Measurements from ENCODE around the gene TEX14.
A peak's percentile ranks its signal among the peaks of the same experiment; 100 is the strongest.
"Not testable (repeated sequence)": the region's sequence is repeated elsewhere in the genome, so short reads cannot be mapped to it uniquely, and the experiment has no call there.

Gene TEX14

DNA sequence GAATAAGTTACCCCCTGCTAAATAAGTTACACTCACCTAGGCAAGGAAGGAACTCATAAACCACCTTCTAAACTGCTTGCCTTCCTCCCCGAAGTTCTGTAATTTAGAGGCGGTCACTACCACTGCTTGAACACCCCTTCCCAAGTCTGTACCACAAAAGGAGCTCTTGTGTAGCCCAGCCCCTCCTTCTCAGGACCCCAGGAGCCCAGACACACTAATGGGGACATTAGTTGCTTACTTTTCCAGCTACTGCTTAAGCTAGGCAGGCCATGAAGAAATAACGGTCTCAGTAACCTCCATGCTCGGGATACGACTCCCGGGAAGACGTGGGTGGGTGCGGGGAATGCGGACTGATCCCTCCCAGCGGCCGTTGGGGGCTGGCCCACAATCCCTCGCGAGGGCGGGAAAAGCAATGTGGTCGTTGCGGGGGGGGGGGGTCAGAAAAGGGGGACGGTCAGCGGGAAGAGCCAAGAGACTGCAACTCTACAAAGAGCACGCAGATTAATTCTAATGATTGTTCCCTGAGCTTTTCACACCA is at the start of gene TEX14:
Gene TEX14, minus strand, starts transcription at position 345 of the 538 bp plus-strand sequence. CDS start 40,044 bp downstream, outside the sequence.
- no peak for DNase-seq

DNA sequence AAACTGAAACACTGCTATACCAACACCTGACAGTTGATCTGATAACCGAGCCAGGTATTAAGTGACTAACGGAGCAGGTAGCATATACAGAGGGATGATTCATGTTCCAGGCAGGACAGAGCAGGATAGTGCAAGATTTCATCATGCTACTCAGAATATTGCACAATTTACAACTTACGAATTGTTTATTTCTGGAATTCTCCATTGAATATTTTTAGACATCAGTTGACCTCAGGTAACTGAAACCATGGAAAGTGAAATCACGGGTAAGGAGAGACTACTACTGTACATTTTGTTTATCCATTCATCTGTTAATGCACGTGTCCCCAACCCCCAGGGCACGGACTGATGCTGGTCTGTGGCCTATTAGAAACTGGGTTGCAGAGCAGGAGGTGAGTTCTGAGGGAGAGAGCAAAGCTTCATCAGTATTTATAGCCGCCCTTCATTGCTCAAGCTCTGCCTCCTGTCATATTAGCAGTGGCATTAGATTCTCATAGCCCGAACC is 49.3 kb upstream of the TEX14 start:
- no peak for DNase-seq

DNA sequence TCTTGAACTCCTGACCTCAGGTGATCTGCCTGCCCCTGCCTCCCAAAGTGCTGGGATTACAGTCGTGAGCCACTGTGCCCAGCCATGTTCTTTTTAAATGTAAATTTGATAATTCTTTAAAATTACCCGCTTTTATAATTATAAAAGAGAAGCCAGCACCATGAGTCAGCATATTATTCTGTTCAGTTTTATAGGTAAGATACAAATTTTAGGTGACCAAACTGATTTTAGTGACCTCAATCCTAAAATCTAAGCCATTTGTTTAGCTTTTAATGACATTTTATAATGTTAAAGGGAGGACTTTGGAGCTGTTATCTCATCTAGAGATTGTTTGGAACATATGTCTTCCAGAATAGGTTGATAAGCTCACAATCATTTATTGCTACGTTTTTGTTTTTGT is 43.0 kb upstream of the TEX14 start:
- DNase-seq: no peak

DNA sequence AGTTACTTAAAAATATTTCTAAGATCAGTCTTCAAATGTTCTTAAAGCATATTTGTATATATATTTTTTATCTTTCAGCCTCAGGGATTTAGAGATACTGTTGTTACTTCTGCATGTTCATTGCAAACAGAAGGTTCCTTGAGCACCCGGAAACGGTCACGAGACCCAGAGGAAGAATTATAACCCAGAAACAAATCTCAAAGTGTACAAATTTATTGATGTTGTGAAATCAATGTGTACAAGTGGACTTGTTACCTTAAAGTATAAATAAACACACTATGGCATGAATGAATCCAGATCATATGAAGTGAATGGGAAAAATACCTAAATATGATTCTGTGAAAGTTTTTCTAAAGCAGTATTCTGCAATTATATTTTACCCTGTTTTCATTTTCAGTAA is 42.2 kb upstream of the TEX14 start:
- DNase-seq: no peak

- DNase-seq: no peak
Observed at GRCh38 chr17:58730937-58731336, 39.1 kb upstream of the TEX14 start.

GRCh38 chr17:58728798-58729197 is 37.0 kb upstream of the TEX14 start:
- no peak for DNase-seq

DNA sequence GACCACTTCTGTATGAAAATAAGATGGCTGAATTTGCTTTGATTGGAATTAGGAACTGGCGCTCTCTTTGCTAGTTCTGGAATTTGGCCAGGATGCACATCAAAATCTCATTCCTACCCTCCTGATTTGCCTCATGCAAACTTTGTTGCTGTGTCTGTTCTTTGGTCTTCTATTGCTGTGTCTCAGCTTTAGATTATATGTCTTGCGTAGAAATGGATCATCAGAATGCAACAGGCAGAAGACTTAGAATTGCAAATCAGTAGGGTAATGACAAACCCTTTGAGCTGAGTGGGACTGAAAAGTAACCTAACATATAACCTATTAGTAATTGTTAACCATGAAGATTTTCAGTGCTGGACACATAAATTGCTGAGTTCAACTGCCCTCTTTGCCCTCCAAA is 30.9 kb upstream of the TEX14 start:
- no peak for DNase-seq

- no peak for DNase-seq
Observed at GRCh38 chr17:58722274-58722673, 30.4 kb upstream of the TEX14 start.

DNA sequence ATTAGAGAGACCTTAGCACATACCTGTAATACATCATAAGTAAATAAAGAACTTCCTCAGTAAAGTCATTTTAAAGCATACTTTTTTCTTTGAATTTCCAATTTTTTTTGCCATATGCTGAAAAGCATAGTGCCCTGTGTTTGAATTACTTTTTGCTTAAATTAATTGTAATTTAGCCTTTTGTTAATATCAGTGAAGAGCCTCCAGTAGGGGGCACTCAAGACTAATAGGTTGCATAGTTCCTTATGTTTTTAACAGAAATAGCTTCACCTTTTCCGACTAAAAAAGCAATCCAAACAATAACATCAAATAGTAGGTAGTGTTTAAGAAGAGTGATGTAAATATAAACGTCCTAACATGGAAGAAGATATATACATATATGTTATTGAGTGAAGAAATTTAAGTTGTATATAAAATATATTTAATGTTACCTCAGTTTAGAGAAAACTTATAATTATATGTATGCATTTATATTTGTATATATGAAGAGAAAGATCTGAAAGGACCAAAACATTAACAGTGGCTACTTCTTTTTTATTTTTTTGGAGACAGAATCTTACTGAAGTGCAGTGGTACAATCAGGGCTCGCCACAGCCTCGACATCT is 19.2 kb upstream of the TEX14 start:
- peak; percentile 68 for DNase-seq

- DNase-seq: no peak
Observed at GRCh38 chr17:58706351-58707140, 14.7 kb upstream of the TEX14 start.

GRCh38 chr17:58703916-58704286 is 12.1 kb upstream of the TEX14 start:
- DNase-seq: no peak

GRCh38 chr17:58703137-58703915 is 11.5 kb upstream of the TEX14 start:
- no peak for DNase-seq

GRCh38 chr17:58702708-58703107 is 10.9 kb upstream of the TEX14 start:
- DNase-seq: no peak

- no peak for DNase-seq
Observed at GRCh38 chr17:58702045-58702476, 10.2 kb upstream of the TEX14 start.

GRCh38 chr17:58699771-58700170 is 7.9 kb upstream of the TEX14 start:
- no peak for DNase-seq

DNA sequence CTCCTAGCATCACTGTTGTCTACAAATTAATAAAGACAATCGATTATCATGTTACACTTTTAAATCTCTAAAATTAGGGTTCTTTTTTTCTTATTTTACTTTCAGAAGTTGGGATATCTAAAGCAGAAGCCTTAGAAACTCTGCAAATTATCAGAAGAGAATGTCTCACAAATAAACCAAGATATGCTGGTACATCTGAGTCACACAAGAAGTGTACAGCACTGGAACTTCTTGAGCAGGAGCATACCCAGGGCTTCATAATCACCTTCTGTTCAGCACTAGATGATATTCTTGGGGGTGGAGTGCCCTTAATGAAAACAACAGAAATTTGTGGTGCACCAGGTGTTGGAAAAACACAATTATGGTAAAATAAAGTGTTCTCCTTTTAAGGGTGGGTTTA is 3.0 kb upstream of the TEX14 start:
- DNase-seq: no peak

DNA sequence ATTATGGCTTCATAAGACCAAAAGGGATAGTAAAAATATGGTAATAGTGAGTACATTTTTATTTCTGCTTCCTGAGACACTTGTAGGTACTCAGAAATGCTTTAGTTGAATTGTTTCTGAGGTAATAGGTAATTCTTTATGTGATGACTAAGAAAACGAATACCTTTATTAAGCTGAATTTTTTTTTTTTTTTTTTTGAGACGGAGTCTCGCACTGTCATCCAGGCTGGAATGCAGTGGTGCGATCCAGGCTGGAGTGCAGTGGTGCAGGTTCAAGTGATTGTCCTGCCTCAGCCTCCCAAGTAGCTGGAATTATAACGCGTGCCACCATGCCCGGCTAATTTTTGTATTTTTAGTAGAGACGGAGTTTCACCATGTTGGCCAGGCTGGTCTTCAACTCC is 2.5 kb upstream of the TEX14 start:
- no peak for DNase-seq

DNA sequence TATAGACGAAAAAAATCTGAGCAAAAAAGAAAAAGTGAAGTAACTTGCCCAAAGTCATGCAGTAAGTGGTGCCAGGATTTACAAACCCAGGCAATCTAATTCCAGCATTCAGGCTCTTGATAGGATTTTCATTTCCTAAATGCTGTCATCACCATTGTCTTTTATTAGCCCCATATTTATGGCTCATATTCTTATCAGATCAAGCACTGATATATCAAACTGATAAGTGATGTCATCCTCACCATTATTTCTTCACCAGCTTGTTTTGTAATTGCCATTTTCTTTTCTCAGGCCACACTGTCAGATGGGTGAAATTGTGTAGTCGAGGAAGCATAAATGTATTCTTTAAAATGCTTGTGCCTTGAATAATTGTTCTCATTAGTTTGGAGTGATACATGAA is 1.9 kb upstream of the TEX14 start:
- DNase-seq: no peak

GRCh38 chr17:58693208-58693607 is 1.4 kb upstream of the TEX14 start:
- no peak for DNase-seq

DNA sequence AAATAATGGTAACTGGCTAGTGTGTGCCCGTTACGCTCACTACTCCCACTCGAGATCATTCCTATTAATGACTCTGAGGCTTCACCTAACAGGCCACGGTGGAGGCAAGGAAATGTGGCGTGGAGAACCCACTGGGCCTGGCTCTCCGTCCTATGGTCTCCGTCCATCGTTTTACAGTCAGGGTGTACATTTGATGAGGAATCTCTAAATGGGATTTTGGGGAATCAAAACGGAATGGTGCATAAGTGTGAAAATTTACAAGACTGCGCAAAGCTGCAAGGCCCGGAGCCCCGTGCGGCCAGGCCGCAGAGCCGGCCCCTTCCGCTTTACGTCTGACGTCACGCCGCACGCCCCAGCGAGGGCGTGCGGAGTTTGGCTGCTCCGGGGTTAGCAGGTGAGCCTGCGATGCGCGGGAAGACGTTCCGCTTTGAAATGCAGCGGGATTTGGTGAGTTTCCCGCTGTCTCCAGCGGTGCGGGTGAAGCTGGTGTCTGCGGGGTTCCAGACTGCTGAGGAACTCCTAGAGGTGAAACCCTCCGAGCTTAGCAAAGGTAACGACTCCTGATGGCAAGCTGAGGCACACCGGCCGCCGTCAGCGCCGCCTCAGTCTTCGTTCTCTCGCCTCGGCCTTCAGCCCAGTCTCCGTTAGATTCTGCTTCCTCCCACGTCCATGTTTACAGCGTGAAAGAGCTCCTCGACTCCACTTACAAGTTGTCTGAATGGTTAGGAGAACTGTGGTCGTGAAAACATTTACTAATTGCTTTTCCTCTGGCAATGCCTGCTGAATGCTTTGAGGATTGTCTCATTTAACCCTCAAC is 602 bp upstream of the TEX14 start, which contains the start of gene RAD51C:
Gene RAD51C, plus strand, starts transcription at position 364 of the 817 bp plus-strand sequence. Its CDS starts 42 bp downstream, at position 406.
- peak; percentile 87 for DNase-seq

DNA sequence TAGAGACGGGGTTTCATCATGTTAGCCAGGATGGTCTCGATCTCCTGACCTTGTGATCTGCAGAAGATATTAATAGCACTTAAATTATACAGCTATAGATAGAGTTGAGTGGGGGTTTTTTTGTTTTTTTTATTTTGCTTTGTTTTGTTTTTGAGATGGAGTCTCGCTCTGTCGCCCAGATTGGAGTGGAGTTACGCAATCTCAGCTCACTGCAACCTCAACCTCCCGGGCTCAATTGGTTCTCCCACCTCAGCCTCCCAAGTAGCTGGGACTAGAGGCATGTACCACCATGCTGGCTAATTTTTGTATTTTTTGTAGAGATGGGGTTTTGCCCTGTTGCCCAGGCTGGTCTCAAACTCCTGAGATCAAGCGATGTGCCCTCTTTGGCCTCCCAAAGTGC is 1.8 kb downstream of the TEX14 start:
- DNase-seq: not testable (repeated sequence)

DNA sequence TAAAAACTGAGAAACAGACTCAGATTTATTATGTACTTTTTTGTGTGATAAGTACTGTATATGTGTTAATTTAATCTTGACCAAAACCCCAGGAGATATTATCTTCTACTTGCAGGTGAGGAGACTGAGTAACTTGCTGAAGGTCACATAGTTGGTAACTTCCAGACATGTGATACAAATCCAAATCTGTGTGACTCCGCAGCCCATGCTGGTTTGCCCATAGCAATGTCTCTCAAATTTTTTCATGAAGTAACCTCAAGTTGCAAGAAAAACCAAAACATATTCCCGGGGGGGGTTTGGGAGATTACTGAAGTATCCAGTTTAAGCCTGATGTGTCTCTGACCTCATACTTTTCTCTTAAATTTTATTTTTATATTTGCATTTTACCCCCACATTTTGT is 3.3 kb downstream of the TEX14 start:
- no peak for DNase-seq
